ENCODE data around the gene MOSMO.
A peak's percentile ranks its signal among the peaks of the same experiment; 100 is the strongest.

MOSMO gene

GRCh38 chr16:22052980-22053379 is 45.1 kb downstream of the MOSMO start:
- DNase-seq, result no peak

DNA sequence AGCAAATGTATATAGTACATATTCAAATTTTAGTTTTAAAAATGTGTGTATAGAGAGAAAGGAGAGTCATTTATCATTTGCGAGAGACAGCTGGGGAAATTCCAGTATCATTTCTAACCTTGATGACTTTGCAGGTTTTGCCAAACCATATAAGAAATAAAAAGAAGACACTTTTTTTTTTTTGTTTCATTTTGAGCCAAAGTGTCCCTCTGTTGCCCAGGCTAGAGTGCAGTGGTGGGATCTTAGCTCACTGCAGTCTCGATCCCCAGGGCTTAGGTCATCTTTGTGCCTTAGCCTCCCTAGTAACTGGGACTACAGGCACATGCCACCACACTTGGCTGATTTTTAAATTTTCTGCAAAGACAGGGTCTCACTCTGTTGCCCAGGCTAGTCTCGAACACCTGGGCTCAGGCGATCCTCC is 46.0 kb downstream of the MOSMO start:
- DNase-seq, result peak; percentile 55

- peak; percentile 59 for DNase-seq
These were observed 47.1 kb downstream of the MOSMO start for GRCh38 chr16:22054847-22055590.

GRCh38 chr16:22055881-22056280 is 48.0 kb downstream of the MOSMO start:
- no peak for DNase-seq

DNA sequence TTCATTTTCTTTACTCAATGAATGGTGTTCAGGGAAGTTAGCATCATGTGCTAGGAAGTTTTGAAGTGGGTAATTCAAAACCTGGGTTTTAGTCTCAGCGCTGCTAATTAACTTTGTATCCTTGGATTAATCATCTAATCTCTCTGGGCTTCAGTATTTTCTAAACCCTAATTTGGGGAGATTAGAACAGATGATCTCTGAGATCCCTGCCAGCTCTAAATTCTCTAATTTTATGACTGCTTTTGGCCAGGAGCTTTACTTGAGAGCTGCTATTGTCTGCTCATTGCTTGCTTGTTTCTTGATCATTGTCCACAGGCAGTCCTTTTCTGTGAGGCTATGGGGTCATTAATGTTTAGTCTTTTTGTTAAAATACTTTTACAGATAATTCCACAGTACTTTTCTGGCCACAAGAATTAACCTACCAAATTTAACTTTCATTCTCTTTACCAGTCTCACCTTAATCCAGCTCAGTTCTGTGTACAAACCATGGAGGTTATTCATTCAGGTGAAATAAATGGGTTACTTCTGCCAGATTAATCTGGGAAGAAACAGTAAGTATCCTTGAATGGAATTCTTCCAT is 56.1 kb downstream of the MOSMO start:
- DNase-seq, result no peak

DNA sequence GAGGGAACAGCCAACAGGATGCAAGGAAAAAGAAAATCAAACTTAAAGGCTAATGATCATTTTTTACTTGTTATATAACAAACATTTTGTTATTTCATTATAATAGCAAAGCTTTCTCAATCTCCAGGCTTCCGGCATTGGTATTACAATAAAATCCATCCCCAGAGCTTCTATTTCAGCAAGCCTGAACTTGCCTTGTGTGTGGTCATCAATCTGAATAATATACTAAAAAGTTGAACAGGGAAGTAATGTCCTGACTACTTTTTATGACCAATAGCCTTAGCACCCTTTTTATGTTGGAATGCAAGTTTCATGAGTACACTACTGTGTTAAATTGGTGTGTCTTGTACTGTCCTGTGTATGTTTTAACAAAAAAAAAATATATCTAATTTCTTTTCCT is 57.3 kb downstream of the MOSMO start:
- DNase-seq, result no peak

DNA sequence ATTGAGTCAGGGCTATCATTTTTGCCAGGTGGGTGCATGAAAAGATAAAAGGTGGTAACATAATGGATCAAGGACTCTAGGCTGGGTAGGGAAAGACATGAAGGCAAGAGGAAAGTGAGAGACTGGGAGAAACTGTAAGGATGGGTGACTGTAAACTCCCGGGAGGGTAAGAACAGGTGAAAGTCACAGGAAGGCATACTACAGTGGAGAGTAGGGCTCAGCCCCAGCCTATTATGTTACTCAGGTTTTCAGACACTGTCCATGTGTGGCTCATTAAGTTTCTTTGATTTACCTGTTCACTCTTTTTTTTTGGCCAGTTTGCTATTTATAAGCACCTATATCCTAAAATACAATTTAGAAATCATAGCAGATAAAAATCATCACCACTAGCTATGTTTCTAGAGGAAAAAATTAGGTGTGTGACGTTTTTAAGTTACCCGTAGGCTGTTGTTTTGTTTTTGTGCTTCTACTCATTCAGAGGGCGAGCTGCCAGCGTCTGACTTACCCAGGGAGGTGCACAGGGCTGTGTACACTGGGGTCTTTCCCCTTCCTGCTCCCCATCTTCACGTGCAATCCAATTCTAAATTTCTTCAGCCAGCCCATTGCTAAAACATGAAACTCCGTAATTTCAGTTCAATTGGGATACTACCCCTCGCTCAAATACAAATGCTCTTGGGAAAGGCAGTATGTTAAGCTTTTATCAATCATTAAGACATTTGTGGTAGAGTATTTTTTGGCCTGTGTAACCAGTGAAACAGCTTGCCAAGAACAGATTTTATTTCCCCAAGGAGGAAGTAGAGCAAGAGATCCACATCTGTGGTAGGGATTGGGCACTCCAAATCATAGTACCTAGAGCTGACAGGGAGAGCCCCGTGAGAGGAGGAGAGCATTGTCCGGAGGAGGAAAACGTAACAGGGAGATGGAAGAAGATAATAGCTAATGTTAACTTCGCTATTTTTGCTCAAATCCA is 62.7 kb downstream of the MOSMO start:
- no peak for DNase-seq

GRCh38 chr16:22071331-22071910 is 63.5 kb downstream of the MOSMO start:
- no peak for DNase-seq

DNA sequence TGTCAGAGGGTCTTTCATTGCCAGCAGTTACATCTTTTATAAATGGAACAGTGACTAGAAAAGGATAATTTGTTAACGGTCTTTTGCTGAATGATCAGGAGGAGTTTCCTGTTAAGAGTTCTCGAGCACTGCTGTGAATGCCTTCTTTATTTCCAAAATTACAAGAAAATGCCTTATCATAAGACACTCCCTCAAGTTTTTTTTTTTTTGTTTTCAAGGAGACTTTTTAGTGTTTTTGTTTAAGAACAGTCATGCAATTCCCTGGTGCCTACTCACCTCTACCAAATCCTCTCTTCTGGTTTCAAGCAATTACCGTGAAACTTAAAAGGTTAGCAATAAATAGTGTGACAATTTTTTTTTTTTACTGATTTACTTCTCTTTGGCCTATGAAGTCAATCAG is 65.4 kb downstream of the MOSMO start:
- DNase-seq, result no peak

DNA sequence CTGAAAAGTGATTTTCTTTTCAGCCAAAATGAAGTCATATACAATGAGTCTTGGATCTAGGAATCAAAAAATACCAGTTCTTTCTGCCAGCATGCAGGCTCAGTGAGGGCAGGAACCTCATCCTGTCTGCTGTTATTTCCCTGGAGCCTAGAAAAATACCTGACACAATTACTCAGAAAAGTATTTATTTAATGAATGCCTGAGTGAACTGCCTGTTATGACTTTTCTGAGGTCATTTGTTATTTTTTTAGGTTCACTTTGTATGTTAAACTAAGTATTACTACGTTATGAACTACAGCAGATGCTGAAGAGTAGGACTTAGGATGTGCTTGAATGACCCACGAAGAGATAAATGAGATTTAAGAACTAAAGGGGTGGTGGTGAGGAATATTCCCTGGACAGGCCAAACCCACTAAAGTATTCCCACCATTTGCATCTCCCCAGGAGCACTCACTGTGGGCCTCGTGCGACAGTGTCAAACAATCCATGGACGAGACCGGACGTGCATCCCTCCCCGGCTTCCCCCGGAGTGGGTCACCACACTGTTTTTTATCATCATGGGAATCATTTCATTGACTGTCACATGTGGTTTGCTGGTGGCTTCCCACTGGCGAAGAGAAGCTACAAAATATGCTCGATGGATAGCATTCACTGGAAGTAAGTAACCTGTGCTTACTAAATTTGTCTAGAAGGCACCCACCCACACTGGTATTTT is 67.3 kb downstream of the MOSMO start:
- DNase-seq, result no peak

DNA sequence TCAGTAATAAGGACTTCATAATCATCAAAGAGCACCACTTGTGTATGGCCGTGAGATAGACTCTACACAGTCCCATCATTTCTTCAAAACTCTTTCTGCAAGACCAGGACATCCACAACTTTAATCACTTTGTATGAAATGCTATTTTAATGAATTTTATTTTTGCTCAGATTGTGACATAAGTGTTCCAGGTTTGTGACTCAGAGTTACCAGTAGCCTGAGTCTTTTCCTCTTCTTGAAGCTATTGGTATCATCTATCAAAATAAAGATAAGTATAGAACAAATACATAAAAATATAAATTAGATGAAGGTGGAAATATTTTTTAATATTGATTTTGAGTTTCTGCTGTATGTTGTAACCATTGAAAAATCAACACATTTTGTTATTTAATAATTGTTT is 67.9 kb downstream of the MOSMO start:
- DNase-seq, result no peak

GRCh38 chr16:22077700-22078313 is 69.9 kb downstream of the MOSMO start:
- peak; percentile 69 for DNase-seq

- DNase-seq, result no peak
These were observed 70.7 kb downstream of the MOSMO start for GRCh38 chr16:22078656-22079055.

- no peak for DNase-seq
These were observed 73.1 kb downstream of the MOSMO start for GRCh38 chr16:22081050-22081449.

DNA sequence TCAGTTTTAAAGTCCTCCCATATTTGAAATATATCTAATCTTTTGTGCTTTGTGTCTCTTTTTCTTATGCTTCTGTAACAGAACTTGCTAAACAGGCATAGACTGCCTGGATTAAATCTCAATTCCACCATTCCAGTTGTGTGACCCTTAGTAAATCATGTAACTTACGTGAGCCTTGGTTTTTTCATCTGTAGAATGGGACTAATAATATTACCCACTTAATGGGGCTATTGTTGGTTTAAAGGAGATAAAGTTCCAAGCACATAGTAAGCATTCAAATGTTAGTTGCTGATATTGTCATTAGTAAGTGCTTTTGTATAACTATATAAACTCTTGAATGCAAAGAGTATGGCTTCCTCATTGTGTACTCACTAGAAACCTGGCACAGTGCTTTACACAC is 78.5 kb downstream of the MOSMO start:
- no peak for DNase-seq

DNA sequence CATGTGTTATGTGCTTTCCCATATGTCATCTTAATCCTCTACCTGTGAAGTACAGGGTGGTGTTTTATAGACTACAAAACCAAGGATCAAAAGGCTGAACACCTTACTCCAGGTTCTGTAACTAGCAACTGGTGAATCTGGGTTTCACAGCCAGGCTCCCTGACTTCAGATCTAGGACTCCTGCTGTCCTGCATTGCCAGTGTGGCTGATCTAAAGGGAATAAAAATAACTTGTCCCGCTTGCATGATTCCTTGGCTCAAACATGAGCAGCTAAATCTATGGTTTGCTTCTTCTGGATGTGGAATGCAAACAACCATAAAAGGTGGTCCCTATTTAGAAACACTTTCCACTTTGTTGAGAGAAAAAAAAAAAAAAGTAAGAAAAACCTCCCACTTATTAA is 80.7 kb downstream of the MOSMO start:
- DNase-seq, result no peak

GRCh38 chr16:22089910-22090309 is 82.0 kb downstream of the MOSMO start:
- no peak for DNase-seq

DNA sequence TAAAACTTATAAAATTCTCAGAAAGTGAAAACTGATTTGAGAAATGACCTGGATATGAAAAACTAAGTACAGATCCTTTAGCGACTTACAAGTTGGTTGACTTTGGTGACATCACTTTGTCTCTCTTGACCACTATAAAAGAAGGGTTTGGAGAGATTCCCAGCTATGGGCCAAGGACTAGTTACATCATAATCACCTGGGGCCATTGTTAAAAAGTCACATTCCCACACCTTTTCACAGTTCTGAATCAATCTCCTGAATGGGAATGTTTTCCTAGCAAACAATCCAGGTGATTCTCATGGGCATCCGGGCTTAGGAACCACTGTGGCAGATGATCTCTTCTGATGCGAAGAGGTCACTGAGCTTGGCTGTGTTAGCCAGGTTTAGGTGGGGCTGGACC is 83.8 kb downstream of the MOSMO start:
- no peak for DNase-seq

DNA sequence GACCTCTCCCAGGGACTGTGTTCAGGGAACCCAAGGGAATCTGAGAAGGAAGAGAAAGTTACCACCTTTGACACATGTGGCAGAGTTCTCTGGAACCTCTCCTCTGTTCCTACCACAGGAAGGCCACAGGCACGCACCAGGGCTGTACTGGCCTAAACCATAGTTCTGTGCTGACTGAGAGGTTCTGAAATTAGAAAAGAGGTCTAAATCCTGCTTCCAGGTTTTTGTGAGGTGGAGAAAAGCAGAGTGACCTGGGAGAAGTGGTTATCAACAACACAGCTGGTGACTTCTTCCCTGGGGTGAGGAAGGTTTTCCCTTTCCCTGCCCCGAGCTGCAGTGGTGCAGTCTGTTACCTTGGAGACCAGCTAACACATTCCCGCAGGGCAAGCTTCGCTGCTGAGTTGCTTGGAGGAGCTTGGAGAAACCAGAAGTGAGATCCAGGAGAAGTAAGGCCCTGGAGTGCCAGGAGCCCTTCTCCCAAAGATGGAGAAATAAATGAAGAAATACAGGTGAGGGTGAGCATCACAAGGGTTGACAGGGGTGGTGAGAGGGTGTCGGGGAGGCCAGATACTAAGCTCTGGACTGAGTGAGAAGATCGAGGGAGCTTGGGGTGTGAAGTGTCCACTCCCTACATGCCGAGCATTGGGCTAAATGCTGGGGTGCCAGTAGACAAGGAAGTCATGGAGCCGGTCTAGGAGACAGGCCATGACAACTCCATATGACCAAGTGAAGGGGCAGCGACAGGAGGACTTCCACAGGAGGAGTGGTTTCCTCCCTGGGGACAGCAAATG is 84.4 kb downstream of the MOSMO start, which contains the start of gene VWA3A:
VWA3A (plus strand) TSS at position 399 of the 791 bp plus-strand sequence; CDS start at position 496, 97 bp downstream.
- no peak for DNase-seq

- DNase-seq, result no peak
These were observed 85.4 kb downstream of the MOSMO start for GRCh38 chr16:22093331-22093730.

DNA sequence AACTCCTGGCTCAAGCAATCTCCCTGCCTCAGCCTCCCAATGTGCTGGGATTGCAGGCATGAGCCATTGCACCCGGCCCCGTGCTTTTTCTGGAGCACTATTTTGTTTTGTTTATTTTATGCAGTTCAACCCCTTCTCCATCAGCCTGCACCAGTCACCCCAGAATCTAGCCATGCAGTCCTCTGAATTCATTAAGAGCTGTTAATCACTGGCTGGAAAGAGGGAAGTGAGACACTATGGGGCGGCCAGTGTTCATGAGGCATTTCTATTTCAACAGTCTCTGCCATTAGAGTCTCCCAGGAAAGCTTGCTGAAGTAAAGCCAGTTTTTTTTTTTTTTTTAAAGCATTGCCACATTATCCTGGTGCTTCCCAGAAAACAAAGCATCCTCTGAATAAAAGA is 86.1 kb downstream of the MOSMO start:
- no peak for DNase-seq

All from activated CD4-positive, alpha-beta T cell treated with anti-CD3 and anti-CD28 coated beads, Interleukin-2, amount 50 U/mL, for 16 hours (primary cell).